Epithelial cell of esophagus (primary cell): ENCODE data around the gene NGRN.

Source experiments
- DNase-seq: peaks from one replicate; pipeline ENCODE4 v3.0.0; 2010; ENCODE audit warnings: low read depth
- H3K4me3 ChIP-seq: 2 replicates; pipeline ENCODE4 v1.5.1; 2011; ENCODE audit warnings: mild to moderate bottlenecking, low read length, control low read depth
- TF ChIP-seq, protein P1 (sequence below): IDR thresholded peaks from 2 replicates; pipeline ENCODE4 v1.5.1; 2011; ENCODE audit warnings: low read depth, mild to moderate bottlenecking, low read length, control low read depth, inconsistent platforms; ENCODE audit not compliant: insufficient read depth; ENCODE audit errors: missing control alignments

Gene NGRN

DNA sequence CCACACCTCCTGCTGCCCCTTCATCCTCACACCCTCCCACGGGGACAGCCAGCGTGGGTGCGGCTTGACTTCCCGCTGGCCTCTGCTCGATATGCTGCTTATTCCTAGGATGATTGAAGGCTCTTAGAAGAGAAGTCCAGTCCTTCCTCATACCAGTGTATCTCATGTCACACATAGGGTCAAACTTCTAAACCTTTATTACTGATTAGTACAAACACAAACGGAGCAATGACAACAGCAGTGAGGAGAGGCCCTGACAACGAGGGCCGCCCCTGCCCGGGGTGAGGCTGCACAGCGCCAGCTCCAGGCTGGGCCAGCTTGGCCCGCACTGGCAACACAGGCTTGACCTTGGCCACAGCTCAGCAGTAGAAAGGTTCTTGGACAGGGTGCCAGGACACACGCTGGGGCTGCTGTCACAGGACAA, 35.4 kb upstream of the NGRN start:
- H3K4me3 ChIP-seq: no peak overlapping the region
- TF ChIP-seq, protein P1, sequence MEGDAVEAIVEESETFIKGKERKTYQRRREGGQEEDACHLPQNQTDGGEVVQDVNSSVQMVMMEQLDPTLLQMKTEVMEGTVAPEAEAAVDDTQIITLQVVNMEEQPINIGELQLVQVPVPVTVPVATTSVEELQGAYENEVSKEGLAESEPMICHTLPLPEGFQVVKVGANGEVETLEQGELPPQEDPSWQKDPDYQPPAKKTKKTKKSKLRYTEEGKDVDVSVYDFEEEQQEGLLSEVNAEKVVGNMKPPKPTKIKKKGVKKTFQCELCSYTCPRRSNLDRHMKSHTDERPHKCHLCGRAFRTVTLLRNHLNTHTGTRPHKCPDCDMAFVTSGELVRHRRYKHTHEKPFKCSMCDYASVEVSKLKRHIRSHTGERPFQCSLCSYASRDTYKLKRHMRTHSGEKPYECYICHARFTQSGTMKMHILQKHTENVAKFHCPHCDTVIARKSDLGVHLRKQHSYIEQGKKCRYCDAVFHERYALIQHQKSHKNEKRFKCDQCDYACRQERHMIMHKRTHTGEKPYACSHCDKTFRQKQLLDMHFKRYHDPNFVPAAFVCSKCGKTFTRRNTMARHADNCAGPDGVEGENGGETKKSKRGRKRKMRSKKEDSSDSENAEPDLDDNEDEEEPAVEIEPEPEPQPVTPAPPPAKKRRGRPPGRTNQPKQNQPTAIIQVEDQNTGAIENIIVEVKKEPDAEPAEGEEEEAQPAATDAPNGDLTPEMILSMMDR: no peak
- no peak for DNase-seq

DNA sequence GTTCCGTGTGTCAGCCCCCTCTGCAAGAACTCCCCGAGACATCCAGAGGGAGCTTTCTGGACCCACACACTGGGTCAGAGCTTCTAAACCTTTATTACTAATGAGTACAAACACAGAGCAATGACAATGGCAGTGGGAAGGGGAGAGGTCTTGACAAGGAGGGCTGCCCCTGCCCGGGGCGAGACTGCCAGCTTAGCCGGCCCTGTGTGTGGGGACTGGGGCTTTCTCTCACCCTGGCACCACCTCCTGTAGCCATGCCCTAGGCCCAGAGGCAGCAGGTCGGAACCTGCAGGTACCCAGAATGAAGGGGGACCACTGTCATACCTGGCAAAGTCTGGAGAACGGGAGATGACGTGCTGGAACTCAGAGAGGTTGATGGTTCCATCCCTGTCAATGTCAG, 34.9 kb upstream of the NGRN start:
- no peak overlapping the region for H3K4me3 ChIP-seq
- TF ChIP-seq, protein P1: no peak
- DNase-seq: no peak

DNA sequence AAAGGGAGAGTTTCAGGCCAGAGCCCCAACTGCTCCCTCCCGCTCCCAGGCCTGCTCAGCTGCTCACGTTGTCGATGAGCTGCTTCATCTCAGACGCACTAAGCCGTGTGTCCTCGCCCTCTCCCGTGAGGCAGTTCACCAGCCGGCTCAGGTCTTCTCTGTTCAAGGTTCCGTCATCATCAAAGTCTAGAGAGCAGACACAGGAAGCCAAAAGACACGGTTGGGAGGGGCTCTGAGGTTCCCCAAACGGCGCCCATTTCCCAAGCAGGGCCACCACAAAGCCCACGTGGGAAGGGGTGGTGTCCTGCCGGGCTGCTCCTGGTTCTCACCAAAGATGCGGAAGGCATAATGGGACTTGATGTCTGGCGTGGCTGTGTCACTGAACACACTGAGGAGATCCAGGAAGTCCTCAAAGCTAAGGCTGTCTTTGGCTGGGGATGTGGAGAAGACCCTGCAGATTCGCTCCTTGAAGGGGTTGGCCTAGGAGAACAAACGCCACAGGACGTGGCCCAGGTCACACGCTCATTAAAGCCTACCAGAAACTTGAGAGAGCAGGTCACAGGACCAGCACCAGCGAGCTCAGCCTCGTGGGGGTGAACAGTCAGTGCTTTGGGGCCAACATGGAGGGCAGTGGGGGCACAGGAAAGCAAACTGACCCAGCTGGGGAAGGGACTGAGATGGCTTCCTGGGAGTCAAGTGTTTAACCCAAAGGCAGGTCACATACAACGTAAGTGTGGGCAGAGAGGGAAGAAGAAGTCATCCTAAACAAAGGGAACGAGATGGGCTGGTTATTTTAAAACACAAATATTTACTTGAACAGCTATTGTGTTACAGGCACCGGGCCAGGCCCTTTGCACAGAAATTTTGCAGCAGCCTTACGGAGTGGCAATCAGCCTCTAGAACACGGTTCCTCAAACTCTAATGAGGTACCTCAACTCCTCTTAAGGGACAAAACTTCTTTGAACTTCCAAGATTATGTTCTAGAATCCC, 34.1 kb upstream of the NGRN start:
- peak; percentile 30 for DNase-seq
- TF ChIP-seq, protein P1: no peak
- no peak overlapping the region for H3K4me3 ChIP-seq

DNA sequence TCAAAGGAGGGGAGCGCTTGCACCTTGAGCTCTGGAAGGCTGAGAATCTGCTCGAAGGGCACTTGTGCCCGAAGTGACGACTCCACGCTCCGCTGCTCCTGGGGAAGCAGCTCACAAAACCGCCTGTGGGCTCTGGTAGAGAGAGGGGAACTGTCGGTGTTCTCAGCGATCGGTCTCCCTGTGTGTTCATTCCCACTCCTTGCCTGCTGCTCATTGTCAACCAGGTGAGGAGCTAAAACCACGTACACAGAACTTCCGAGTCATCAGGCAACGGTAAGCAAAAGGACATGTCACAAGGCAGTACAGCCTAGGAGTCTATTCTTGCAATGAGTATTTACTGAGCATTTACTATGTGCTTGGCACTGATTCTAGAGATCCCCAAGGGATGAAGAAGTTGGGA, 33.3 kb upstream of the NGRN start:
- no peak overlapping the region for H3K4me3 ChIP-seq
- peak; percentile 55 for DNase-seq
- TF ChIP-seq, protein P1: no peak

DNA sequence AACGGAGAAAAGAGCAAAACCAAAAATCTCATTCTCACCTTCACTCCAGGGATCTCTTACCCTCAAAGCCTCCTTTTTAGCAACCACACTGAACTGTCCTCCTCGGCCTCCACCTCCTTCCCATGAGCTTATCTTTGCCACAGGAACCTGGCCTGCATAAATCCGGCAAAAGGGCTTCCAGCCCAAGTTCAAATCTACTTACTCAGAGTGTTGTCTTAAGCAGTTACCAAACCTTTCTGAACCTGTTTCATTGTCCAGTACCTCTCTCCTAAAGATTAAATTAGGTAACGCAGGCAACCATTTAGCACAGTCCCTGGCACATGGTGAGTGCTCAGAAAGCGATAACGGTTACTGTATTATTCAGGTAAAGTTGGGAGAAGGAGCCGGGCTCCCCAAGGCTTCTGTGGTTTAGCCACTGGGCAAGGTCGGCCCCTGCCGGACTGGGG, 32.5 kb upstream of the NGRN start:
- TF ChIP-seq, protein P1: peak; percentile 52
- peak overlapping the region; percentile 74 for H3K4me3 ChIP-seq
- DNase-seq: peak; percentile 46

DNA sequence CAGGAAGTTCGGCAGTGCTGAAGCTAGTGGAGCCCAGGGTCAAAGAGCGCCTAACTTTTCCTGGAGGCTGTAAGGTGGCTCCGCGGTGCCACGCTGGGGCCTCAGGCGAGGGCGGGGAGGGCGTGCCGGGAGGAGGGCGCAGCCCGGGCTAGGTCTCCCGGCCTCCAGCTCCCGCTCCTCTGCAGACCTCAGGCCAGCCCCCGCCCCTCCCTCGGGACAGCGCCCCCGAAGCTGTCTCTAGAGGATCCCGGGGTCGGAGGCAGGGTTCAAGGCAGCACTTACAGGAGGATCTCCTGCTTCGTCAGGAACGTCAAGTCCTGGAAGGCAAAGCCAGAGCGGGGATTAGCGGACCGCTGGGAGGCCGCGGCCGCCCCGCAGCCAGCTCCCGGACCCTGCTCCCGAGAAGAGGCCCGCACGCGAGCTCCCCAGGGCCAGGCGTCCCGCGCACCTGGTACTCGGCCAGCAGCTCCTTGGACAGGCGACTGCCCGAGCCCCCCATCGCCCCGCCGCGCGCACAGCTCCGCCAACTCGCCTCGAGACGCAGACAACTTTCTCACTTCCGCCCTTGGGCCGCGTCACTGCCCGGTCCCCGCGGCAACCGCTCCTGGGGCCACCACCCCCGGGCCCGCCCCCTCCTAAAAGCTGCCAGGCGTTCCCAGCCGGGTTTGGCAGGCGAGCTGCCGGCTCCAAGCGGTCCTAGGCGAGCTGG, 31.9 kb upstream of the NGRN start, which contains the start of gene CIB1:
Gene CIB1, minus strand, starts transcription at position 555 of the 709 bp plus-strand sequence. Its CDS starts 56 bp downstream, at position 499.
- peak within 1 kb of the TSS; percentile 74 for H3K4me3 ChIP-seq

More for the DNA sequence above, 31.9 kb upstream of the NGRN start, which contains the start of gene CIB1:
- TF ChIP-seq, protein P1: no peak
- peak; percentile 98 for DNase-seq
